ENCODE data around the gene DFFA. TPM values are rescaled to one million over a fixed set of nuclear protein-coding genes. Genes with fewer than 3 reads are reported as not detected.
"Not testable (repeated sequence)": the region's sequence is repeated elsewhere in the genome, so short reads cannot be mapped to it uniquely, and the experiment has no call there.

The DFFA gene
- total and polyA plus RNA-seq, 11 donors, result 10.4 to 27.6 (median 24.5) TPM

GRCh38 chr1:10479296-10479695 lies 7.0 kb upstream of the DFFA start:
- H3K27ac ChIP-seq, result no peak overlapping the region
- DNase-seq (no peak), ATAC-seq (no peak)
- H3K27me3 ChIP-seq, result no peaks in the 10 kb centered on the region
- TF ChIP-seq POLR2A (IDR thresholded peaks at IDR 0.05) (no peak), CTCF (IDR thresholded peaks at IDR 0.05) (no peak)
- intact Hi-C loops (cut with DNase I), result loop anchor here in 1 of 10 donors (5.0 kb wide), 1 partner anchor 47 kb away; the partner anchor contains the start of gene CENPS
- peaks cover 0 to 39% (median 13%) of the 10 kb centered on the region in 12 donors for H3K4me1 ChIP-seq
- H3K9me3 ChIP-seq, result no peaks in the 10 kb centered on the region
- H3K36me3 ChIP-seq, result no peaks in the 10 kb centered on the region
- WGBS, 4 donors, result 69 to 81% (median 78%) methylated on average over 8 of the region's 8 CpGs
- H3K4me3 ChIP-seq, result no peak overlapping the region

- Histone ChIP-seq H3K4me1 (peaks cover 0 to 52% (median 23%) of the 10 kb centered on the region in 12 donors), H3K27me3 (no peaks in the 10 kb centered on the region), H3K36me3 (no peaks in the 10 kb centered on the region), H3K9me3 (no peaks in the 10 kb centered on the region), H3K27ac (peak overlapping the region; percentile 81 to 94 (median 88)), H3K4me3 (peak overlapping the region; percentile 77 to 97 (median 90))
- no peak for DNase-seq
- peak in 3 of 4 donors; percentile 15 to 30 (median 27) for ATAC-seq
- TF ChIP-seq CTCF (IDR thresholded peaks at IDR 0.05) (no peak), POLR2A (IDR thresholded peaks at IDR 0.05) (no peak)
- intact Hi-C loops (cut with DNase I), result loop anchor here in 1 of 10 donors (5.0 kb wide), 1 partner anchor 43 kb away; the partner anchor contains the start of gene CENPS
- WGBS, 4 donors, result 1 to 2% (median 2%) methylated on average over 12 to 13 of the region's 13 CpGs
These were observed 3.2 kb upstream of the DFFA start for GRCh38 chr1:10475510-10475909.

- Histone ChIP-seq H3K27ac (peak within 1 kb of the TSS; percentile 81 to 94 (median 88)), H3K36me3 (no peaks in the 10 kb centered on the region), H3K4me3 (peak within 1 kb of the TSS; percentile 77 to 97 (median 90)), H3K27me3 (no peaks in the 10 kb centered on the region), H3K9me3 (no peaks in the 10 kb centered on the region), H3K4me1 (peaks cover 0 to 50% (median 23%) of the 10 kb centered on the region in 12 donors)
- intact Hi-C loops (cut with DNase I), result loop anchor here in 4 of 10 donors (5.0 kb wide), 1 partner anchor 43 kb away; the partner anchor contains the start of gene CENPS (in 4 of the 4)
- TF ChIP-seq CTCF (IDR thresholded peaks at IDR 0.05), result no peak
- peak in 1 of 2 donors; percentile 47 for TF ChIP-seq POLR2A (IDR thresholded peaks at IDR 0.05)
- ATAC-seq (peak; percentile 81 to 94 (median 92)), DNase-seq (peak; percentile 86 to 93 (median 91))
- 10 to 21% (median 12%) methylated on average over 29 to 50 of the region's 50 CpGs for WGBS, 4 donors
These were observed 2.5 kb upstream of the DFFA start, which contains the start of gene PEX14 for GRCh38 chr1:10474613-10475507. Gene PEX14, plus strand, starts transcription at chr1:10474950. Its CDS starts 17 bp downstream, at chr1:10474967.

GRCh38 chr1:10474309-10474612 lies 1.9 kb upstream of the DFFA start:
- Histone ChIP-seq H3K27ac (peak overlapping the region; percentile 81 to 94 (median 88)), H3K4me1 (peaks cover 0 to 50% (median 23%) of the 10 kb centered on the region in 12 donors), H3K4me3 (peak overlapping the region; percentile 77 to 97 (median 90))
- not testable (repeated sequence) for H3K27me3 ChIP-seq, H3K9me3 ChIP-seq, H3K36me3 ChIP-seq, ATAC-seq
- DNase-seq, result peak in 1 of 5 donors; percentile 22
- WGBS, 4 donors, result 89 to 91% (median 90%) methylated on average over 10 of the region's 10 CpGs
- intact Hi-C loops (cut with DNase I), result loop anchor here in 3 of 10 donors (5.0 kb wide), 1 partner anchor 42 kb away; the partner anchor contains the start of gene CENPS (in 3 of the 3)
